Measurements from ENCODE around the gene ALOX15B.

ALOX15B gene

GRCh38 chr17:8038954-8039610, at the start of gene ALOX15B:
Gene ALOX15B (plus strand): TSS chr17:8039059. CDS start chr17:8039156, 97 bp downstream.
- DNase-seq, result peak in 1 of 2 donors; percentile 71

GRCh38 chr17:7989781-7990655, 48.8 kb upstream of the ALOX15B start:
- peak in 1 of 2 donors; percentile 95 for DNase-seq

GRCh38 chr17:7992516-7992915, 46.3 kb upstream of the ALOX15B start:
- no peak for DNase-seq

- DNase-seq, result peak in 1 of 2 donors; percentile 38
Measured at GRCh38 chr17:7992924-7993323, 45.9 kb upstream of the ALOX15B start.

- DNase-seq, result no peak
Measured at GRCh38 chr17:7993972-7994589, 44.8 kb upstream of the ALOX15B start.

GRCh38 chr17:7995724-7996123, 43.1 kb upstream of the ALOX15B start:
- no peak for DNase-seq

- no peak for DNase-seq
Measured at GRCh38 chr17:7997186-7997585, 41.7 kb upstream of the ALOX15B start.

- DNase-seq, result peak in 1 of 2 donors; percentile 50
Measured at GRCh38 chr17:8001976-8002720, 36.7 kb upstream of the ALOX15B start, which contains the start of gene GUCY2D. Gene GUCY2D (plus strand): TSS chr17:8002615. CDS start chr17:8003048, 433 bp downstream.

- DNase-seq, result no peak
Measured at GRCh38 chr17:8002721-8003593, 35.9 kb upstream of the ALOX15B start.

- no peak for DNase-seq
Measured at GRCh38 chr17:8003594-8004181, 35.2 kb upstream of the ALOX15B start.

- peak; percentile 74 to 85 for DNase-seq
Measured at GRCh38 chr17:8004899-8005298, 34.0 kb upstream of the ALOX15B start.

GRCh38 chr17:8005357-8005756, 33.5 kb upstream of the ALOX15B start:
- DNase-seq, result no peak

- no peak for DNase-seq
Measured at GRCh38 chr17:8005967-8006730, 32.7 kb upstream of the ALOX15B start.

GRCh38 chr17:8006836-8007680, 31.8 kb upstream of the ALOX15B start:
- no peak for DNase-seq

GRCh38 chr17:8007836-8008235, 31.0 kb upstream of the ALOX15B start:
- no peak for DNase-seq

- no peak for DNase-seq
Measured at GRCh38 chr17:8012045-8012580, 26.7 kb upstream of the ALOX15B start.

- no peak for DNase-seq
Measured at GRCh38 chr17:8012996-8013640, 25.7 kb upstream of the ALOX15B start.

GRCh38 chr17:8013731-8014557, 24.9 kb upstream of the ALOX15B start:
- no peak for DNase-seq
